DOHH2 (cell line): ENCODE measurements around the gene RBX1.

ENCODE experiments used
- H3F3A ChIP-seq: fragments of 200-600 bp; sonication (generic), shearing (Covaris generic); 2 replicates; pipeline ENCODE4 v1.6.0; 2016; ENCODE audit warnings: antibody characterized with exemption, mild to moderate bottlenecking; ENCODE audit not compliant: control insufficient read depth, insufficient read depth
- H3K27ac ChIP-seq: fragments of 200-600 bp; sonication (generic); 2 replicates; pipeline ENCODE4 v1.5.1; 2014; ENCODE audit warnings: low read depth, mild to moderate bottlenecking, low read length, moderate library complexity
- H3K27me3 ChIP-seq: fragments of 200-600 bp; sonication (generic); 2 replicates; pipeline ENCODE4 v1.6.1; 2014; ENCODE audit warnings: mild to moderate bottlenecking, low read length, mixed read lengths; ENCODE audit not compliant: control insufficient read depth
- H3K36me3 ChIP-seq: fragments of 200-600 bp; sonication (generic); 2 replicates; pipeline ENCODE4 v1.6.1; 2014; ENCODE audit warnings: mild to moderate bottlenecking, low read length, moderate library complexity, mixed read lengths; ENCODE audit not compliant: control insufficient read depth
- H3K4me1 ChIP-seq: fragments of 200-600 bp; sonication (generic); 2 replicates; pipeline ENCODE4 v1.6.1; 2014; ENCODE audit warnings: mild to moderate bottlenecking, low read length, mixed read lengths; ENCODE audit not compliant: control insufficient read depth
- H3K4me2 ChIP-seq: fragments of 200-600 bp; sonication (generic); 2 replicates; pipeline ENCODE4 v1.6.0; 2014; ENCODE audit warnings: mild to moderate bottlenecking, low read length, moderate library complexity
- H3K4me3 ChIP-seq: fragments of 200-600 bp; sonication (generic); 2 replicates; pipeline ENCODE4 v1.5.1; 2014; ENCODE audit warnings: mild to moderate bottlenecking, low read length, mixed read lengths
- H3K79me2 ChIP-seq: fragments of 200-600 bp; sonication (generic); 2 replicates; pipeline ENCODE4 v1.6.1; 2014; ENCODE audit warnings: mild to moderate bottlenecking, low read length, mixed read lengths; ENCODE audit not compliant: control insufficient read depth
- H3K9me2 ChIP-seq: fragments of 200-600 bp; sonication (generic); replicated peaks from 2 replicates; pipeline ENCODE4 v1.6.1; 2014; ENCODE audit warnings: mild to moderate bottlenecking, low read length, mixed read lengths; ENCODE audit not compliant: control insufficient read depth
- H3K9me3 ChIP-seq: fragments of 200-600 bp; sonication (generic); 2 replicates; pipeline ENCODE4 v1.6.1; 2014; ENCODE audit warnings: antibody characterized with exemption, low read length, mixed read lengths; ENCODE audit not compliant: control insufficient read depth, insufficient read depth
- H4K20me1 ChIP-seq: fragments of 200-600 bp; sonication (generic); 2 replicates; pipeline ENCODE4 v1.6.0; 2014; ENCODE audit warnings: low read depth, mild to moderate bottlenecking, antibody characterized with exemption, low read length, moderate library complexity; ENCODE audit not compliant: control insufficient read depth, insufficient read depth
- EZH2phosphoT487 ChIP-seq: fragments of 200-600 bp; sonication (generic); IDR thresholded peaks from 2 replicates; pipeline ENCODE4 v1.6.1; 2017; ENCODE audit warnings: borderline replicate concordance, mild to moderate bottlenecking, antibody characterized with exemption, low read length, moderate library complexity, mixed read lengths
- TF ChIP-seq, protein P1 (sequence below): fragments of 200-600 bp; sonication (generic); IDR thresholded peaks from one replicate; pipeline ENCODE4 v1.5.1; 2014; ENCODE audit warnings: antibody characterized with exemption, mild to moderate bottlenecking, low read depth, low read length; ENCODE audit not compliant: poor library complexity, severe bottlenecking

Gene RBX1

DNA sequence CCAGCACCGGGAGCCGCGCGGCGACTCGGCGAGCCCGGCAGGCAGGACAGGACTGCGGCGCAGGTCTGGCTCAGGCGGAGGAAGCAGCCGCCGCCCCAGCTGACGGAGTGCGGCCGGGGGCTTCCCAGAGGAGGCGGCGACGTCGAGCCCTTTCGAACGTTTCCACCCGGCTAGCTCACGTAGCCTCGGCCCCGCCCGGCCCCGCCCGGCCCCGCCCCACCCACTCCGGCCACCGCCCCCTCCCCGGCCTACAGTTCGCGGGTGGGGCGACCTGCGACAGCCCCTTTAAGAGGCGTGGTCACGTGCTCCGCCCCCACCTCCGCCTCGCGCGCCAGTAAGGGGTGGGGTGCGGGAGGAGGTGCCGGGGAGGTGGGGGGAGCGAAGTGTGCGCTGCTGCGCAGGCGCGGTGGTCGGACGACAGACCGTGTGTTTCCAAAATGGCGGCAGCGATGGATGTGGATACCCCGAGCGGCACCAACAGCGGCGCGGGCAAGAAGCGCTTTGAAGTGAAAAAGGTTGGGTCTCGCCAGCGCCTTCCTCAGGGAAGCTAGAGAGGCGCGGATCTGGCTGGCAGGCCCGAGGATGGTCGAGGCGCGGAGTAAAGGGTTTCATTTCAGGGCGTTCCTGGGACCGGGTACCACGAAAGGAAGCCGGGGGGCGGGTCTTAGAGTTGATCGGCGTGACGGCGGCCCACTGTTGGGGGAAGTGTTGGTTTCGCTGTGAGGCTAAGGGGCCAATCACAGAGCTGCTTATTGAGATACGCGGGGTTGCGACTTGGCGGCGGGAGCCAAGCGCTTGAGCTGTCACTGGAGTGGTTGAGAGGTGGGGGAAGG is at the start of gene RBX1:
TSS of gene RBX1 (plus strand) at position 417 of the 833 bp plus-strand sequence. CDS start at position 438, 21 bp downstream.
- TF ChIP-seq, protein P1, sequence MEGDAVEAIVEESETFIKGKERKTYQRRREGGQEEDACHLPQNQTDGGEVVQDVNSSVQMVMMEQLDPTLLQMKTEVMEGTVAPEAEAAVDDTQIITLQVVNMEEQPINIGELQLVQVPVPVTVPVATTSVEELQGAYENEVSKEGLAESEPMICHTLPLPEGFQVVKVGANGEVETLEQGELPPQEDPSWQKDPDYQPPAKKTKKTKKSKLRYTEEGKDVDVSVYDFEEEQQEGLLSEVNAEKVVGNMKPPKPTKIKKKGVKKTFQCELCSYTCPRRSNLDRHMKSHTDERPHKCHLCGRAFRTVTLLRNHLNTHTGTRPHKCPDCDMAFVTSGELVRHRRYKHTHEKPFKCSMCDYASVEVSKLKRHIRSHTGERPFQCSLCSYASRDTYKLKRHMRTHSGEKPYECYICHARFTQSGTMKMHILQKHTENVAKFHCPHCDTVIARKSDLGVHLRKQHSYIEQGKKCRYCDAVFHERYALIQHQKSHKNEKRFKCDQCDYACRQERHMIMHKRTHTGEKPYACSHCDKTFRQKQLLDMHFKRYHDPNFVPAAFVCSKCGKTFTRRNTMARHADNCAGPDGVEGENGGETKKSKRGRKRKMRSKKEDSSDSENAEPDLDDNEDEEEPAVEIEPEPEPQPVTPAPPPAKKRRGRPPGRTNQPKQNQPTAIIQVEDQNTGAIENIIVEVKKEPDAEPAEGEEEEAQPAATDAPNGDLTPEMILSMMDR = no peak
- no peak for TF ChIP-seq EZH2phosphoT487
- 0 out of 2 replicates have a peak, but pooled peaks cover 2% of the 10 kb centered on the region for H3F3A ChIP-seq
- H3K4me2 ChIP-seq = peak within 1 kb of the TSS; percentile 88
- H3K27me3 ChIP-seq = no peaks in the 10 kb centered on the region
- H3K4me1 ChIP-seq = peaks cover 22% of the 10 kb centered on the region
- peak within 1 kb of the TSS; percentile 94 for H3K4me3 ChIP-seq
- 0 out of 2 replicates have a peak, but pooled peaks cover 3% of the 10 kb centered on the region for H4K20me1 ChIP-seq
- no peaks in the 10 kb centered on the region for H3K9me2 ChIP-seq
- no peaks in the 10 kb centered on the region for H3K9me3 ChIP-seq
- peaks cover 46% of the 10 kb centered on the region for H3K79me2 ChIP-seq
- peak within 1 kb of the TSS; percentile 55 for H3K27ac ChIP-seq
- H3K36me3 ChIP-seq = peaks cover 38% of the 10 kb centered on the region

DNA sequence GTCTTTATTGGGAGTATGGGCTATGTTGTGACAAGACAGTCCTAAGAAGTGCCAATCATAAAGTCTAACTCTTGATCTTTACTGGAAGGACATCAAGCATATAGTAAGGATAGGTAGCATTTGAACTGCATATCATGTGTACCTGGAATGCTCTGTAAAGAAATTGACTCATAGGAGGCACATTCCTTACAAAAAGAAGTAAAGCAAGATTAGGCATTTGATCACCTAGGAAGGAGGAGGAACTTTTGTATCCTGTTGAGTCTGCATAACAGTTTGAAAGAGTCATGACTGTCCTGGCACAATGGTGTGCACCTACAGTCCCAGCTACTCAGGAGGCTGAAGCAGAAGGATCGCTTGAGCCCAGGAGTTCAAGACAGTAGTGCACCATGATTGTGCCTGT is 47.1 kb upstream of the RBX1 start:
- Histone ChIP-seq H3K4me1 (no peaks in the 10 kb centered on the region; the same call in 1 of the 2 replicates), H3K27ac (no peak overlapping the region), H3K9me2 (no peaks in the 10 kb centered on the region), H3K36me3 (no peaks in the 10 kb centered on the region), H3K27me3 (no peaks in the 10 kb centered on the region), H4K20me1 (no peaks in the 10 kb centered on the region), H3K4me2 (no peak overlapping the region), H3K4me3 (no peak overlapping the region), H3K79me2 (no peaks in the 10 kb centered on the region), H3K9me3 (no peaks in the 10 kb centered on the region), H3F3A (no peaks in the 10 kb centered on the region)
- no peak for TF ChIP-seq EZH2phosphoT487
- TF ChIP-seq, protein P1 = no peak

DNA sequence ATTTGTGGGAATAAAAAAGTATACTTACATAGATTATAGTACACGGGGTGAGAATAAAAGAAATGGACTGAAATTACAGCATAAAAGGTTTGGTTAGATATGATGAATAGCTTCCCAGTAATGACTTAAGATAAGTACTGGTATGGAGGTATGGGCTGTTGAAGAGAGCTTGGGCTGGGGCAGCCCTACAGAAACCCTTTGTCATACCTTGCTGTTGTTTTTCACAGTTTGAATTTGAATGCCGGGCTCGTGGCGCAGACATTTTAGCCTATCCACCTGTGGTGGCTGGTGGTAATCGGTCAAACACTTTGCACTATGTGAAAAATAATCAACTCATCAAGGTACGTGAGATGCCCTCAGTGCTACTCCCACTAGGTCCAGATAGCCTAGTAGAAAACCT is 42.3 kb upstream of the RBX1 start:
- H3K27me3 ChIP-seq = no peaks in the 10 kb centered on the region
- no peaks in the 10 kb centered on the region for H3K79me2 ChIP-seq
- no peaks in the 10 kb centered on the region for H4K20me1 ChIP-seq
- no peak overlapping the region for H3K4me2 ChIP-seq
- TF ChIP-seq, protein P1 = no peak
- no peak for TF ChIP-seq EZH2phosphoT487
- peaks cover 4% of the 10 kb centered on the region; the same call in 1 of the 2 replicates for H3K36me3 ChIP-seq
- no peaks in the 10 kb centered on the region for H3K4me1 ChIP-seq
- no peak overlapping the region for H3K4me3 ChIP-seq
- H3K9me3 ChIP-seq = no peaks in the 10 kb centered on the region
- H3K9me2 ChIP-seq = no peaks in the 10 kb centered on the region
- H3F3A ChIP-seq = no peaks in the 10 kb centered on the region
- no peak overlapping the region for H3K27ac ChIP-seq
